AG04450 (cell line): Measurements from ENCODE around the gene FBN2. TPM values are rescaled to one million over a fixed set of nuclear protein-coding genes. Genes with fewer than 3 reads are reported as not detected.

Source experiments
- CTCF ChIA-PET: fragments of 300-600, 350-600 bp; formaldehyde crosslinking; extraction: SDS; loops from one replicate; lab custom pipeline; 2022; ENCODE audit warnings: antibody characterized with exemption, inconsistent platforms; lab: Charles Lee
- POLR2A ChIA-PET: fragments of 350-600 bp; formaldehyde crosslinking; extraction: SDS; loops from one replicate; lab custom pipeline; 2021; ENCODE audit warnings: antibody characterized with exemption, inconsistent platforms; lab: Yijun Ruan, JAX
- DNase-seq: peaks from one replicate; pipeline ENCODE4 v3.0.0-alpha.2; 2011; ENCODE audit warnings: low read depth, low spot score
- H3K27ac ChIP-seq: one replicate; pipeline ENCODE4 v1.5.1; 2012; ENCODE audit warnings: low read depth, low read length, control low read depth
- H3K27me3 ChIP-seq: one replicate; pipeline ENCODE4 v1.6.0; 2012; ENCODE audit warnings: low read length; ENCODE audit not compliant: control insufficient read depth, insufficient read depth
- H3K4me3 ChIP-seq: 2 replicates; pipeline ENCODE4 v1.5.1; 2011; ENCODE audit warnings: mild to moderate bottlenecking, low read depth, low read length, control low read depth
- H3K9me3 ChIP-seq: 2 replicates; pipeline ENCODE4 v1.5.1; 2012; ENCODE audit warnings: low read length; ENCODE audit not compliant: control insufficient read depth, insufficient read depth
- polyA plus RNA-seq: library from polyadenylated mRNA; depleted of rRNA; stranded (reverse); fragments of >200 nt; gene quantifications from 2 replicates; pipeline ENCODE4 v1.2.3, GENCODE V29; 2011
- TF ChIP-seq, protein P1 (sequence below): IDR thresholded peaks from 2 replicates; pipeline ENCODE4 v1.5.1; 2011; ENCODE audit warnings: low read depth, low read length, control low read depth, inconsistent platforms

FBN2 gene
- polyA plus RNA-seq, 1 experiment: 46.5 TPM

GRCh38 chr5:128339585-128339984, 198.5 kb downstream of the FBN2 start:
- ChIA-PET POLR2A (no interaction called here), CTCF (interaction anchor here (1.5 kb wide), 1 partner anchor 125 kb away, joined by 3 read pairs; no protein-coding TSS in a partner anchor)
- H3K27ac ChIP-seq: no peak overlapping the region

GRCh38 chr5:128338649-128339048, 199.4 kb downstream of the FBN2 start:
- CTCF ChIA-PET: no interaction called here
- no peak for DNase-seq
- Histone ChIP-seq H3K27me3 (no peaks in the 10 kb centered on the region), H3K27ac (no peak overlapping the region), H3K4me3 (no peak overlapping the region), H3K9me3 (no peaks in the 10 kb centered on the region)
- TF ChIP-seq, protein P1, sequence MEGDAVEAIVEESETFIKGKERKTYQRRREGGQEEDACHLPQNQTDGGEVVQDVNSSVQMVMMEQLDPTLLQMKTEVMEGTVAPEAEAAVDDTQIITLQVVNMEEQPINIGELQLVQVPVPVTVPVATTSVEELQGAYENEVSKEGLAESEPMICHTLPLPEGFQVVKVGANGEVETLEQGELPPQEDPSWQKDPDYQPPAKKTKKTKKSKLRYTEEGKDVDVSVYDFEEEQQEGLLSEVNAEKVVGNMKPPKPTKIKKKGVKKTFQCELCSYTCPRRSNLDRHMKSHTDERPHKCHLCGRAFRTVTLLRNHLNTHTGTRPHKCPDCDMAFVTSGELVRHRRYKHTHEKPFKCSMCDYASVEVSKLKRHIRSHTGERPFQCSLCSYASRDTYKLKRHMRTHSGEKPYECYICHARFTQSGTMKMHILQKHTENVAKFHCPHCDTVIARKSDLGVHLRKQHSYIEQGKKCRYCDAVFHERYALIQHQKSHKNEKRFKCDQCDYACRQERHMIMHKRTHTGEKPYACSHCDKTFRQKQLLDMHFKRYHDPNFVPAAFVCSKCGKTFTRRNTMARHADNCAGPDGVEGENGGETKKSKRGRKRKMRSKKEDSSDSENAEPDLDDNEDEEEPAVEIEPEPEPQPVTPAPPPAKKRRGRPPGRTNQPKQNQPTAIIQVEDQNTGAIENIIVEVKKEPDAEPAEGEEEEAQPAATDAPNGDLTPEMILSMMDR: no peak
- POLR2A ChIA-PET: no interaction called here

More at GRCh38 chr5:128339585-128339984, 198.5 kb downstream of the FBN2 start:
- TF ChIP-seq, protein P1: no peak
- no peak overlapping the region for H3K4me3 ChIP-seq
- no peak for DNase-seq
- H3K9me3 ChIP-seq: no peaks in the 10 kb centered on the region
- H3K27me3 ChIP-seq: no peaks in the 10 kb centered on the region

- ChIA-PET POLR2A (no interaction called here), CTCF (no interaction called here)
- no peaks in the 10 kb centered on the region for H3K27me3 ChIP-seq
- no peak overlapping the region for H3K27ac ChIP-seq
- no peaks in the 10 kb centered on the region for H3K9me3 ChIP-seq
- TF ChIP-seq, protein P1: no peak
- no peak overlapping the region for H3K4me3 ChIP-seq
- no peak for DNase-seq
Observed at GRCh38 chr5:128335339-128335738, 202.7 kb downstream of the FBN2 start.

DNA sequence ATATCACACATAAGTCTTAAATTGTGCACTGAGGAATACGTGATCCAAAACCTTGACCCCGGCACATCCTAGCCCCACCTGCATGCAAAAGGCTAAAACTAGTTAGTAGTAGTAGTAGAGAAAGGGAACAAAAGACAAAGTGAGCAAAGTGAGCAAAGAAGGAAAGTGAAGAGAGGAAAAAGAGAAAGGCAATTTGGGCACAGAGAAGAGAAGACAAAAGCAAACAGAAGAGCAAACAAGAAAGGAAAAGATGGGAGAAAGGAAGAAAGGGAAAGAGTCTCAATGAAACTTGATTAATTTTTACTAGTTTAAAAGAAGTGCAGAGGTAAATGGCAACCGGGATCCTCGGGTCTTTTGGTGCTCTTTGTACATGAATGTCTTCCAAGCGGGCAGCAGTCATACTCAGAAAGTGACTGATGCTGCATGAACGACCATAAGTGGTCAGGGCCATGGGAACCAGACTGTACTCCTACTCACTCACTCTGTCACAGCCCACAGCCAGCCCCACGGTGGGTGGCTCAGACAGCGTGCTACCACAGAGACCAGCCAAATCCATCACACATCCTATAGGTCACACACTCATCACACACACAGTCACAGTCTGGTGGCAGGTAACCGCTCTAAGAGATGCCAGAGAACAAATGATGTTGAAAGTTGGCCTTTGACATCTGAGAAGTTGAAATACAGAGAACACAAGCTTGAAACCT, 203.9 kb downstream of the FBN2 start:
- POLR2A ChIA-PET: no interaction called here
- no peak for DNase-seq
- Histone ChIP-seq H3K9me3 (no peaks in the 10 kb centered on the region), H3K27me3 (no peaks in the 10 kb centered on the region), H3K27ac (no peak overlapping the region), H3K4me3 (no peak overlapping the region)
- CTCF ChIA-PET: no interaction called here
- TF ChIP-seq, protein P1: no peak

DNA sequence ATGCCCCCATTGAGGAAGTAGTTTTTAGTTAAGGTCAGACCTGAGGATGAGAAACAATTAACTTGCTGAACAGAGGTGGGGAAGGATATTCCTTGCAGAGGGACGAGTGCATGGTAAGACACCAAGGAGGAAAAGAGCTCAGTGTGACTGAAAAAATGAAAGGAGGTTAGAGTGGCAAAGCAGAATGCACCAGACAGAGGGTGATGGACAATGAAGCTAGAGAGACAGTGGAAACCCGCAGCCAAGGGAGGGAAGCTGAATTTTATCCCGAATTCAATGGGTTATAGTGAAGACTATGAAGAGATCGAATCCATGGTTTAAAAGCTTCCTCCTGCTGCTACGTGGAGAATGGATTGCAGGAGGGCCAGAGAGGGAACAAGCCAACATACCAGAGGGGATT, 206.8 kb downstream of the FBN2 start:
- ChIA-PET CTCF (no interaction called here), POLR2A (no interaction called here)

More for the DNA sequence above, 206.8 kb downstream of the FBN2 start:
- Histone ChIP-seq H3K27me3 (no peaks in the 10 kb centered on the region), H3K9me3 (no peaks in the 10 kb centered on the region), H3K27ac (no peak overlapping the region), H3K4me3 (no peak overlapping the region)
- DNase-seq: no peak
- TF ChIP-seq, protein P1: no peak
